Limb (tissue), 2 donors: ENCODE data around the gene ZNF831.

Experiments used
- DNase-seq, 2 donors: peaks; one replicate each; pipeline ENCODE4 v3.0.0-alpha.2; 2016; ENCODE audit errors: extremely low spot score in 2 of 2

The ZNF831 gene

DNA sequence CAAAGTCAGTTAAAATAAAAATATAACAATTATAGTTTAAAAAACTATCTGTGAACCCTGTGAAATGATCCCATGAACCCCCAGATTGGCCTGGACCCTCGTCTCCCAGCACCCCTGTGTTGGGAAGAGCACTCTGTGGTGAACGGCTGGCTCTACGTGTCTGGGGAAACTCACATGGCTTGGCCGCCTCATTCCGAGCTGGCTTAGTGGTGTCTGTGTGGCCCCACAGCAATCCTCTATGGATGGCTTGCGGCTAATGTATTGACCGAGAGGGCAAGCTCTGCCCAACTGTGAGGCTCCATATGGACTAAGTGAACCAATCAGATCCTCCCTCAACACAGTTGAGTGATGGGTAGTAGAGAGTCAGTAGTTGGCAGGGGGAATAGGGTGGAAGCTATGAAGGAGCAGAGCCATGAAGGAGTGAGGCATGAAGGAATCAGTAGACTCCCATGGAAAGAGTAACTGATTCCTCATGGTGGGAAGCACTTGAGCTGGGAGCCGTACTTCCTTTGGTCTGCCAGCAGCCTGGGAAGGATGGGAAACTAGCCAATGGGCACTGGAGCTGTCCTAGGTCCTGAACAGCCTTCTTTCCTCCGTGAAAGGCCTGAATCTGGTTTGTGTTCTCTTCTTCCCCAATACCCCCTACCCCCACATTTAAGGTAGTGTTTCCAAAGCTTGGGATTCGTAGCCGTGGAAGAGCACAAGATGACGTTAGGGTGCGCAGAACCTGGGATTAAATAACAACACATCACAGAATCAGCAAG, 21.6 kb upstream of the ZNF831 start:
- peak in 1 of 2 donors; percentile 59 for DNase-seq

GRCh38 chr20:59143326-59143725, 20.3 kb upstream of the ZNF831 start:
- DNase-seq = no peak

GRCh38 chr20:59144179-59144830, 19.3 kb upstream of the ZNF831 start:
- no peak for DNase-seq

- DNase-seq = no peak
Measured at GRCh38 chr20:59144831-59145196, 18.8 kb upstream of the ZNF831 start.

DNA sequence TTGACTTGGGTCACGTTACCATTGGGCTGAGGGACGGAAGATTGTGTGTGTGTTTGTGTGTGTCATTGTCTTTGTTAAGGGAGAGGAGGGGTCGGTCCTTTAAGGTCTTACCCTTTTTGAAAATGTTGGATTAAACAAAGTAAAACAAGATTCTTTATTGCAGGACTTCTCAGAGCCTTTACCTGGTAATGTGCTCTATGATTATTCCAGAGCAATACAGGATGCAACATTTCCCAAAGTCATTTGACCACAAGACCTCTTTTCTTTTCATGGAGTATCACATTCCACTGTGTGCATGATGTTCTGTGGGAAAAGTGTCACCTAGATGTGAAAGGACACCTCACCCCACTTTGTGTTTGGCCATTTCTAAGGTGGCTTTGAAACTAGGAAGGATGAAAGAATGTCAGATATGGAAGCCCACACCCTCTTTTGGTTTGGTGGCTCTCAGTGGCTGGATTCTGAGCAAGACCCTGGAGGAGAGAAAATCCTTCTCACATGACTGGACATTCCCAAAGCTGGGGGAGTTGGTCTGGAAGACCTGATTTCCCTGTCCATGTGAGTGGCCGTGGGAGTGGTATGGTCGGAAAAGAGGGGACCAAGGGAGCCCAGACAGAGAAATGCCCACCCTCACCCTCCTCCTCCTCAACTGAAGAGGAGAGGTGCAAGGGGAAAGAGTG, 18.2 kb upstream of the ZNF831 start:
- no peak for DNase-seq

DNA sequence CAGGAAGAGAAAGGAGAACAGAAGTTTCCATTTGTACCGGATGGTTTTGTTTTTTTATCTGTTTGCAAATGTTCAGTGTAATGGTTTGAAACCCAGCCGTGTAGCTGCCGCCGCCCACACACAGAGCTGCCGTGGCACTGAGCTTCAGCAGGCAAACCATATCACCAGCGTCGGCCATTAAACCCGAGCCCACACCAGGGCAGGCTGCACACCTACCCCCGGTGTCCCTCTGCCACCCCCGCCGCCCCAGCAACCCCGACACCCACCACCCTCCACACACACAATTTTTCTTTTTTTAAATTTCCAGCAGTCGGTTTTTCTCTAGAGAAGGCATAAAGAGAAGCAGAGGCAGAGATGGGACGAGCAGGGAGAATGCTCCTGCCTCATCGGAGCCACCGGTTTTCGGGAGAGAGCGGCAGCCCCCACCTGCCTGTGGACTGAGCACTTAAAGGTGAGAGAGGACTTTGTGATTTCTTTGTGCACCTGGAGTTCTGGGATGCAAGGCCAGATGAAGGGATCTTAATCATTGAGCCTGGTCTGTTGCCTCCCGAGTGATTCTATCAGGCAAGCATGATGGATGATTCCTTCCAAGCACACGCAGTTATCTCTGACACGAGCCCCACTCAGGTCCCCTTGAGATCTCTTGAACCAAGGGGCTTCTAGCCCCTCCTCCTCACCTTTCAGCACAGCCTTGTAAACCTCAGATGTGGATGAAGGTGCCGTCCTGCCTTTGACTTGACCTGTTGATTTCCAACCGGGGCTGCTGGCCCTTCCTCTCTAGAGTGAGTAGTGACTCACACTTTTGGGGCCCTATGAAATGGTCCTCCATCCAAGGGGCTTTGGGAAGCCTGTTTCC, 17.5 kb upstream of the ZNF831 start:
- DNase-seq = no peak

DNA sequence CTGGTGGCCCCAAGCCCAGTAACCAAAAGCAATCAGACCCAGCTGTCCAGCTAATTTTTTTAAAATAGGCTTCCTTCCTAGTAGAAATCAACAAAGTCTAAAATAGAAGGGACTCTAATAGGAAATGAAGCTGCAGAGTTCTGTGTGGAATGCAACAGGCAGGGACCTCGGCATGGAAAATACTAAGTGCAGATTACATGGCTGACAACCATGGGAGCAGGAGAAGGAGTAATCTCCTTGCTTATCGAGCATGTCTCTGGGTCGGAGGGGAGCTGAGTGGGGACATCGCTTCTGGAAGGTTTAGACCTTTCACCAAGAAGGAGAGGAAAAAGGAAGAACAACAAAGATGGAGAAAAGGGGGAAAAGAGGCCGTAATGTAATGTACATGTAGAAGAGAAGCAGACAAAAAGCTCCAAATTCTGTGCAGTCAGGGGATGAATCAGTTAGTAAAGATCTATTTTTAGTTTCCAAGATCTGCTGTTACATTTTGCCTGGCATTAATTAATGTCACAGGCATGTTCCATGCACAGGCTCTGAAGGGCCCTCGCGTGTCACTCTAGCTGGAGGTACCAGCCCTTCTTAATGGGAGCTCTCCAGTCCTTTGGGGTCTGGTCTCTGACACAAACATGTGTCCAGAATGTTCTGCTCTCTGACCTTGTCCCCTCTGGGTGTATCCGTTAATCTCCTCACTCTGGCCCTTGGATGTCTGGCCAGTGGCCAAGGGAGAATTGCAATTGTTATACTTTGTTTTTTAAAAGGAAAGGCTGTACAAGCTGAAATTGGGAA, 16.6 kb upstream of the ZNF831 start:
- peak in 1 of 2 donors; percentile 14 for DNase-seq

GRCh38 chr20:59147586-59147985, 16.0 kb upstream of the ZNF831 start:
- no peak for DNase-seq

- DNase-seq = no peak
Measured at GRCh38 chr20:59148701-59149493, 14.7 kb upstream of the ZNF831 start.

DNA sequence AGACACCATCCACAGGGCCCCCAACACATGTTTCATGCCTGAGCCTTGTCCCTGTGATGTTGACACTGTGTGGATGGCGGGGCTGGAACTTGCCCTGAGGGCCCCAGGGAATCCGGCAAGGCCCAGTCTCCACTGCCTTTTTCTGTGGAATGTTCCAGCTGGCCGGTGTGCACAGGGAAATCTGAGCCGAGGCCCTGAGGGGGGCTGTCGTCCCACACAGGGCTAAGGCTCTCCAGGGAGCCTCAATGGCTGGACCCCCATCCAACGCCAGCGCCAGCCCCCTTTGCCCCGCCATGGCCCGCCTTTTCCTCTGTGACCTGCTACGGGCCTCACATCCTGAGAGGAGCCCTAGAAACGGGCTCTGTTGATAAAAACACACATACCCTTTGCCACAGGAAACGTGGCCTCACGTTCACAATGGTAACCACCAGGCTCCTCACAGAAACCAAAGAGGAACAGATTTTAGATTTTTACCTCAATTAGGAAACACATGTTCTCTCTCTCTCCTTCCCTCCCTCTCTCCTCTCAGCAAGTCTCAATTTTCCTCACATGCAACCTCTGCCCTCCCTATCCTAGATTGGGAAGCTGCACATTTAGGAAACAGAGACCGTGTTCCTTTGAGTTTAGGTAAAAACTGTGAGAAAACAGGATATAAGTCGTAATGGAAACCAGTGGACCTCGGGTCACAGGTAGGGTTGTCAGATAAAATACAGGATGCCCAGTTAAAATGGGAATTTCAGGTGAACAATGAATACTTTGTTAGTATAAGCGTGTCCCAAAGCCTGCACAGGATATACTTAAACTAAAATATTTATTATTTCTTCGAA, 13.7 kb upstream of the ZNF831 start:
- DNase-seq = peak; percentile 7 to 38

- no peak for DNase-seq
Measured at GRCh38 chr20:59150821-59151251, 12.8 kb upstream of the ZNF831 start.

DNA sequence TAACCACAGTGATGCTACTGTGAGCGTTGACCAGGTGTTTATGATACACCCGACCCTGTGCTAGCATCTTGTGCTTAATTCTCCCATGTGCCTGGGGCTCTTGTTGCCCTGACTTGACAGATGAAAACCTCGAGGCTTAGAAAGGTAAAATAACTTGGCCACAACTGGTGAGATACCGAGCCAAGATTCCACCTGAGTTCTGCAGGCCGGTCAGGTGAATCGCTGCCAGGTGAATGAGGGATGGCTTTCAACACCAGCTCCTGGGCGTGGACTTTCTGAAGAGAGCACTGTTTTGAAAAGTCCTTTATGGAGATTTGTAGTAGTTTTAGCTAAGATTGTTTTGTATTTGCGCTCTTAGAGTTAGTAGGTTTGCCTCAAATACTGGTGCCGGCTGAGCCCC, 12.2 kb upstream of the ZNF831 start:
- DNase-seq = no peak

DNA sequence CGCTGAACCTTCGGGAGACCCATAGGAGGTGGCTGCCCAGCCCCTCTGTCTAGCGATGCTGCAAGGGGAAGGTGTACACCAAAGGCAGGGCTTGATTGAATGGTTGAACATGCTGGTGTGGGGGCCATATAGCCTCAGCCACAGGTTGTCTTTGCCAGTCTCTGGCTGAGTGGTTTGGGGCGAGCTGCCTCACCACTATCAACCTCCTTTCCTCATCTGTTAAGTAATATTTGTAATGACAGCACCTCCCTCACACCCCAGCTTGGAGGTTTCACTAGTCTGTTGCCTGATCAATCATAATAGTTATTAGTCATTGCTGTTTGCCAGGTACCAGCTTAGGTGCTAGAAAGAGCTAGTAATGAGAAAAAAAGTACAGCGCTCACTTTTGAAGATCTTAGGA, 11.8 kb upstream of the ZNF831 start:
- DNase-seq = no peak

DNA sequence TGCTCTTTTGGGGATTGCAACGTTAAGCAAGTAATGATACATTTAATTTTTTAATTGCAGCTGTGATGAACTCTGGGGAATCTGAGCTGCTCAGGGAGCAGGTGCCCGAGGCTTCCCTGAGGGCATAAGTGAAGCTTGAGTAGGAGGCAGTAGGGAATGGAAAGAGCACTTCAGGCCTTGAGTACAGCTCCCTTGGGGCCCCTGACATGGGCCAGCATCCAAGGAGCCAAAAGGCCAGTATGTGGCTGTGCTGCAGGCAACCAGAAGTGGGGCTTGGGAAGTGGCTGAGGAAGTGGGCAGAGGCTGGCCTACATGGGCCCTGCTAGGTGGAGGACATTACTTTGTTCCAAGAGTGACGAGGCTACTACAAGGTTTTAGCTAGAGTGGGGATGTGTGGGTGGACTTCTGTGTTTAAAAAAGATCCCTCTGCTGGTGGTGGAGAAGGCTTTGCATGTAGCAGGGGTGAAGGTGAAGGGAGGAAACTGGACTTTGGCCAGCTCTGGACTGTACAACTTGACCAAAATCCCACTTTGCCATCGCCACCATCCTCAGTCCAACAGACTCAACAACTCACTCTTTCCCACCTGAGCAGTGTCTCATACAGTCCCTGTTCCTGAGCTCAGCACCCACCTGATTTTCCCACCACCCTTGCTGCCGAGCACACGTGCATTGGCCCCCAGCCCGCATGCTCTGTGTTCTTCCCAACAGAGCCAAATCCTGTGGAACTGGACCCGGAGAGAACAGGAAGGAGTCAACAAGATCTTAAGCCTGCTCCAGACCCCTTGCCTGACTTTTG, 10.9 kb upstream of the ZNF831 start:
- no peak for DNase-seq

DNA sequence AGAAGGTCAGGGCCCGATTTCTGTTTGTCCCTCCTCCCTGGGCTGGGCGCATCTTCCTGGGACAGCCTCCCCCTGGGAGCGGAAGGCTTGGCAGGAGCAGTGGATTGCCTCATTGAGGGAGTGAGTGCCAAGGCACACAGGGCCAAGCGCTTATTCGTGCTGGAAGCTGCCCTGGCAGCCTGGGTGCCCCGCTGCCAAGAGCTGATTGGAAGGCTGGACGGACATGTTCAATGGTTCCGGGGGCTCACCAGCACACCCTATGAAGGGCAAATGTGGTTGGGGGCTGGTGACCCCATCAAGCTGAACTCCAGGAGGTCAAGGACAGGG, 10.3 kb upstream of the ZNF831 start:
- DNase-seq = no peak

DNA sequence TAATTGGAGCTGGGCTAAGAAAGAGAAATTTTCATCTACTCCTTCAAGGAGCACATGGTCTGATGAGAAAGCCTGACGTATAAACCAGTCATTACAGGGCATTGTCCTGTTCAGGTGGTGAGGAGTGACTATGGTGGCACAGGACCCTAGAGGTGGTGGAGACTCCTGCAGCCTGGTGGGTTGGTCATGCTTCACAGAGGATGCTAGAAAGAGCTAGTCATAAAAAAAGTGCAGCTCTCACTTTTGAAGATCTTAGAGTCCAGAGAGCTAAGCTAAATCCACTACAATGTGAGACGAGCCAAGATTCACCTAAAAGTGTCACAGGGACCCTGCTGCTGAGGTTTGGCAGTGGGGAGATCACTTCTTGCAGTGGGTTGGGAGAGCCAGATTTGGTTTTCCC, 9.8 kb upstream of the ZNF831 start:
- DNase-seq = no peak

DNA sequence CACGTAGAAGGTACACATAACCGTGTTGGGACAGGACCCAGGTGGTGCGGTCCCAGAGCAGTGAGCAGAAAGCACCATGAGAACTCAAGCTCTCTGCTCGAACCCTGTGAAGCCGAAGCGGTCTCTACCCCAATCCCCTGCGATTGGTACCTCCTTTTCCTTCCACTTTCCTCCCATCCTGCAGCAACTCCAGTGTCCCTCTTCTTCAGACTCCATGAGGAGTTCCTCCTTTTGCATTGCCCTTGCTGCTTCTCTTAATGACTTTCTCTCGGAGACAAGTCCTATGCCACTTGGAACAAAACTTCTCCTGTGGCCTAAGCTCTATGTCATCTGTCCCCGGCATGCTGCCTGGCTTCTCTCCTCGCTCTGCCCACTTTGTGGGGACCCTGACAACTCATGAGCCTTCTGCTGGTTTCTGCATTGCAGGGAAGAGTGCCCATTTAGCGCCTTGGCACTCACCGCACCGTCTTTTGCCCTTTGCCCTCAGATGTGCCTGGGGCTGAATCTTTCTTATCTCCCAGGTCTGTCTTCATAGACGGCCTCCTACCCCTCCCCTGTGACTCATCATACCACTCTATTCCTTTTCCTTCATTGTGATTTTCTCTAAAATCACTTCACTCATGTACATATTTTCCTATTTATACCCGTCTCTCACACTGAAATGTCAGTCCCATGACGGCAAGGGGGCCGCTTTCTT, 9.2 kb upstream of the ZNF831 start:
- no peak for DNase-seq

- no peak for DNase-seq
Measured at GRCh38 chr20:59157064-59157463, 6.6 kb upstream of the ZNF831 start.
